ENCODE results near the gene LRRFIP2. TPM values are rescaled to one million over a fixed set of nuclear protein-coding genes. Genes with fewer than 3 reads are reported as not detected.
A peak's percentile ranks its signal among the peaks of the same experiment; 100 is the strongest.

Gene LRRFIP2
- total RNA-seq, 4 donors from 2014 or later, result 67.1 to 102 (median 83.1) TPM

- WGBS, 2 donors, result 93 to 95% methylated on average over 5 of the region's 5 CpGs
- TF ChIP-seq POLR2A (IDR thresholded peaks at IDR 0.05) (no peak), CTCF (IDR thresholded peaks at IDR 0.05) (no peak)
- H3K4me3 ChIP-seq (ENCODE audit: low read depth, poor library complexity, severe bottlenecking), result no peak overlapping the region
- intact Hi-C loops (cut with DNase I; ENCODE audit: low total_unique reads), result no loop called here
- DNase-seq (ENCODE audit: low spot score in 2 of 2), result no peak
Measured at GRCh38 chr3:37194533-37194932, 20.2 kb upstream of the LRRFIP2 start.

GRCh38 chr3:37190667-37191066, 16.3 kb upstream of the LRRFIP2 start:
- no peak overlapping the region for H3K4me3 ChIP-seq (ENCODE audit: low read depth, poor library complexity, severe bottlenecking)
- TF ChIP-seq POLR2A (IDR thresholded peaks at IDR 0.05) (no peak), CTCF (IDR thresholded peaks at IDR 0.05) (no peak)
- no peak for DNase-seq (ENCODE audit: low spot score in 2 of 2)
- WGBS, 2 donors, result 84 to 87% methylated on average over 1 of the region's 1 CpG
- intact Hi-C loops (cut with DNase I; ENCODE audit: low total_unique reads), result no loop called here

GRCh38 chr3:37189109-37189508, 14.7 kb upstream of the LRRFIP2 start:
- intact Hi-C loops (cut with DNase I; ENCODE audit: low total_unique reads), result no loop called here
- WGBS, 2 donors, result 75 to 83% methylated on average over 4 of the region's 4 CpGs
- no peak overlapping the region for H3K4me3 ChIP-seq (ENCODE audit: low read depth, poor library complexity, severe bottlenecking)
- no peak for TF ChIP-seq CTCF (IDR thresholded peaks at IDR 0.05)
- TF ChIP-seq POLR2A (IDR thresholded peaks at IDR 0.05), result no peak
- DNase-seq (ENCODE audit: low spot score in 2 of 2), result no peak

- TF ChIP-seq CTCF (IDR thresholded peaks at IDR 0.05) (no peak), POLR2A (IDR thresholded peaks at IDR 0.05) (no peak)
- 23 to 25% methylated on average over 5 of the region's 5 CpGs for whole genome bisulfite sequencing, 2 donors
- no peak overlapping the region for H3K4me3 ChIP-seq (ENCODE audit: low read depth, poor library complexity, severe bottlenecking)
- intact Hi-C loops (cut with DNase I; ENCODE audit: low total_unique reads), result no loop called here
- peak in 1 of 2 donors; percentile 33 for DNase-seq (ENCODE audit: low spot score in 2 of 2)
Measured at GRCh38 chr3:37183976-37184375, 9.6 kb upstream of the LRRFIP2 start.

GRCh38 chr3:37183375-37183831, 9.0 kb upstream of the LRRFIP2 start:
- 38 to 54% methylated on average over 3 of the region's 3 CpGs for whole genome bisulfite sequencing, 2 donors
- TF ChIP-seq CTCF (IDR thresholded peaks at IDR 0.05), result no peak
- no peak for TF ChIP-seq POLR2A (IDR thresholded peaks at IDR 0.05)
- no peak overlapping the region for H3K4me3 ChIP-seq (ENCODE audit: low read depth, poor library complexity, severe bottlenecking)
- intact Hi-C loops (cut with DNase I; ENCODE audit: low total_unique reads), result no loop called here
- peak in 1 of 2 donors; percentile 61 for DNase-seq (ENCODE audit: low spot score in 2 of 2)

GRCh38 chr3:37182816-37183215, 8.4 kb upstream of the LRRFIP2 start:
- DNase-seq (ENCODE audit: low spot score in 2 of 2), result no peak
- H3K4me3 ChIP-seq (ENCODE audit: low read depth, poor library complexity, severe bottlenecking), result no peak overlapping the region
- intact Hi-C loops (cut with DNase I; ENCODE audit: low total_unique reads), result no loop called here
- TF ChIP-seq POLR2A (IDR thresholded peaks at IDR 0.05) (no peak), CTCF (IDR thresholded peaks at IDR 0.05) (no peak)

Data from lower leg skin (tissue), 4 donors.